Measurements from ENCODE around the gene SEMA3E.

The SEMA3E gene

GRCh38 chr7:83355143-83355542 lies 293.8 kb downstream of the SEMA3E start:
- no peak overlapping the region for H2AFZ ChIP-seq (ENCODE audit: low read depth)
- no peak overlapping the region for H3K4me2 ChIP-seq
- H3K27ac ChIP-seq: no peak overlapping the region
- TF ChIP-seq, protein P1, sequence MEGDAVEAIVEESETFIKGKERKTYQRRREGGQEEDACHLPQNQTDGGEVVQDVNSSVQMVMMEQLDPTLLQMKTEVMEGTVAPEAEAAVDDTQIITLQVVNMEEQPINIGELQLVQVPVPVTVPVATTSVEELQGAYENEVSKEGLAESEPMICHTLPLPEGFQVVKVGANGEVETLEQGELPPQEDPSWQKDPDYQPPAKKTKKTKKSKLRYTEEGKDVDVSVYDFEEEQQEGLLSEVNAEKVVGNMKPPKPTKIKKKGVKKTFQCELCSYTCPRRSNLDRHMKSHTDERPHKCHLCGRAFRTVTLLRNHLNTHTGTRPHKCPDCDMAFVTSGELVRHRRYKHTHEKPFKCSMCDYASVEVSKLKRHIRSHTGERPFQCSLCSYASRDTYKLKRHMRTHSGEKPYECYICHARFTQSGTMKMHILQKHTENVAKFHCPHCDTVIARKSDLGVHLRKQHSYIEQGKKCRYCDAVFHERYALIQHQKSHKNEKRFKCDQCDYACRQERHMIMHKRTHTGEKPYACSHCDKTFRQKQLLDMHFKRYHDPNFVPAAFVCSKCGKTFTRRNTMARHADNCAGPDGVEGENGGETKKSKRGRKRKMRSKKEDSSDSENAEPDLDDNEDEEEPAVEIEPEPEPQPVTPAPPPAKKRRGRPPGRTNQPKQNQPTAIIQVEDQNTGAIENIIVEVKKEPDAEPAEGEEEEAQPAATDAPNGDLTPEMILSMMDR (conservative IDR thresholded peaks at IDR 0.05; ENCODE audit: low read depth, low read length): no peak
- H3K9ac ChIP-seq: no peak overlapping the region
- no peak overlapping the region for H3K4me3 ChIP-seq (IDR thresholded peaks at IDR 0.05; ENCODE audit: insufficient read depth, low read depth, low read length)
- no peaks in the 10 kb centered on the region for H3K79me2 ChIP-seq (ENCODE audit: insufficient read depth, low read depth)
- H3K36me3 ChIP-seq (ENCODE audit: insufficient read depth): no peaks in the 10 kb centered on the region
- no peaks in the 10 kb centered on the region for H3K27me3 ChIP-seq (ENCODE audit: insufficient read depth, low read depth)
- H3K4me1 ChIP-seq (ENCODE audit: low read depth, poor library complexity, severe bottlenecking): no peaks in the 10 kb centered on the region
- H4K20me1 ChIP-seq (ENCODE audit: insufficient read depth): no peaks in the 10 kb centered on the region

- TF ChIP-seq, protein P1 (conservative IDR thresholded peaks at IDR 0.05; ENCODE audit: low read depth, low read length): no peak
- H3K36me3 ChIP-seq (ENCODE audit: insufficient read depth): no peaks in the 10 kb centered on the region
- no peak overlapping the region for H3K4me2 ChIP-seq
- H3K4me1 ChIP-seq (ENCODE audit: low read depth, poor library complexity, severe bottlenecking): no peaks in the 10 kb centered on the region
- no peak overlapping the region for H3K9ac ChIP-seq
- no peaks in the 10 kb centered on the region for H3K27me3 ChIP-seq (ENCODE audit: insufficient read depth, low read depth)
- no peak overlapping the region for H3K4me3 ChIP-seq (IDR thresholded peaks at IDR 0.05; ENCODE audit: insufficient read depth, low read depth, low read length)
- H3K79me2 ChIP-seq (ENCODE audit: insufficient read depth, low read depth): no peaks in the 10 kb centered on the region
- no peak overlapping the region for H2AFZ ChIP-seq (ENCODE audit: low read depth)
- no peaks in the 10 kb centered on the region for H4K20me1 ChIP-seq (ENCODE audit: insufficient read depth)
- no peak overlapping the region for H3K27ac ChIP-seq
Measured at GRCh38 chr7:83347945-83348444, 300.9 kb downstream of the SEMA3E start.

DNA sequence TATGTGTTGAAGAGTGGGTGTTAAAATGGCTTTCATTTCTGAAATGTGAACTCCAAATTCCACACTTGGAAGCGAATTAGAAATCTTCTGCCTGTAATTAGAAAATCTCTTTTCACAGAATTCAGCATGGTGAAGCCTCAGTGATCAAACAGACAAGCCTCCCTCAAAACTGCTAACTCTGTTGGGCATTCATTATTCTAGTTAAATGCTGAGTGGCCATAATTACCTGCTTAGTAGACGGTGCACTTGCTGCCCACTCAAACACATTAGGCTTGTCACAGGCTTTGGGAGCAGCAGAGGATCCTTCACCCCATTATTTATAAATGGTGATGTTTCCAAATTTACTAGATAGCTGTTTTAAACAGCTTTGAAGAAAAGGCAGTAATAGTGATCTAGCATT lies 309.0 kb downstream of the SEMA3E start:
- no peak overlapping the region for H3K4me3 ChIP-seq (IDR thresholded peaks at IDR 0.05; ENCODE audit: insufficient read depth, low read depth, low read length)
- H2AFZ ChIP-seq (ENCODE audit: low read depth): no peak overlapping the region
- H3K4me1 ChIP-seq (ENCODE audit: low read depth, poor library complexity, severe bottlenecking): no peaks in the 10 kb centered on the region
- H3K9ac ChIP-seq: no peak overlapping the region
- no peak overlapping the region for H3K27ac ChIP-seq
- H4K20me1 ChIP-seq (ENCODE audit: insufficient read depth): no peaks in the 10 kb centered on the region
- H3K36me3 ChIP-seq (ENCODE audit: insufficient read depth): no peaks in the 10 kb centered on the region
- H3K79me2 ChIP-seq (ENCODE audit: insufficient read depth, low read depth): no peaks in the 10 kb centered on the region
- TF ChIP-seq, protein P1 (conservative IDR thresholded peaks at IDR 0.05; ENCODE audit: low read depth, low read length): no peak
- no peaks in the 10 kb centered on the region for H3K27me3 ChIP-seq (ENCODE audit: insufficient read depth, low read depth)
- no peak overlapping the region for H3K4me2 ChIP-seq

DNA sequence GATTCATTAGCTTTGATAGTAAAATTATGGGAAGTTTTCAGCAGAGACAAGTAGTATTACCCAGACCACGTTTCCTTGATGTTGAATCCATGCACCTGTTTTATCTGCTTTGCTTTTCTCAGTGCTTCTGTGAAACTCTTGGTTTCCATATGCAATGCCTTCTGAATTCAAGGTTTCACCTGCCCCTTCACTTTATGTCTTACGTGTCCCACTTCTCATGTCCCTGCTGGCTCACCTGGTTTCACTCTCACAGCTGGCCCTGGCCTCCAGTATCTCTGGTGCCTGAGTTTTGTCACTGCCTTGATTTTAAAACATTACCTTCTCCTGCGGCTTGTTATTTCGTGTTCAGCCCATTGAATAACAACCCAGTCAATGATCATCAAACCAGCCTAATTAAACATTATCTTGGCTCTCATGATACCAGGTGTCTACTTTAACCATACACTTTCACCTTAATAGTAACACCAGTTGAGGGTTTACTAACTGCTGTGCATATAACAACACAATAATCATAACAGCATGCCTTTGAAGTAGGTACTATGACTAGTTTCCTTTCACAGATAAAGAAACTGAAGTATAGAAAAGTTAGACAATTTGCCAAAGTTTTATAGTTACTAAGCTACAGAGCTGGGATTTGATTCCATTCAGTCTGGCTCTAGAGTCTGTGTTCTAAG lies 310.5 kb downstream of the SEMA3E start:
- no peak overlapping the region for H3K27ac ChIP-seq
- H3K79me2 ChIP-seq (ENCODE audit: insufficient read depth, low read depth): no peaks in the 10 kb centered on the region
- H3K9ac ChIP-seq: no peak overlapping the region
- no peak overlapping the region for H3K4me2 ChIP-seq
- H3K4me1 ChIP-seq (ENCODE audit: low read depth, poor library complexity, severe bottlenecking): no peaks in the 10 kb centered on the region
- no peak overlapping the region for H2AFZ ChIP-seq (ENCODE audit: low read depth)
- H3K36me3 ChIP-seq (ENCODE audit: insufficient read depth): no peaks in the 10 kb centered on the region
- H3K27me3 ChIP-seq (ENCODE audit: insufficient read depth, low read depth): no peaks in the 10 kb centered on the region
- no peak overlapping the region for H3K4me3 ChIP-seq (IDR thresholded peaks at IDR 0.05; ENCODE audit: insufficient read depth, low read depth, low read length)
- H4K20me1 ChIP-seq (ENCODE audit: insufficient read depth): no peaks in the 10 kb centered on the region
- TF ChIP-seq, protein P1 (conservative IDR thresholded peaks at IDR 0.05; ENCODE audit: low read depth, low read length): no peak

Measured in KMS-11 (cell line).